GM12878 (cell line): Measurements from ENCODE around the gene CC2D1A. TPM values are rescaled to one million over a fixed set of nuclear protein-coding genes. Genes with fewer than 3 reads are reported as not detected.

Experiments used
- ATAC-seq: fragments of 200-7000 bp; cut with Tn5 transposase; 3 replicates; pipeline ENCODE4 v1.9.1; 2020; ENCODE audit warnings: mild to moderate bottlenecking, moderate library complexity
- BruUV-seq: library from RNA; stranded (reverse); fragments of 400-500 nt; replicated peaks from 2 replicates; lab custom pipeline; 2021; lab: Mats Ljungman, UMichigan
- CTCF ChIA-PET: fragments of 300-600 bp; sonication (Branson Sonifier 250); formaldehyde crosslinking; extraction: SDS; loops from one replicate; lab custom pipeline; 2021; ENCODE audit warnings: inconsistent platforms; lab: Yijun Ruan, JAX
- POLR2A ChIA-PET: fragments of 350-600 bp; formaldehyde crosslinking; extraction: SDS; loops from one replicate; lab custom pipeline; 2021; ENCODE audit warnings: inconsistent platforms; lab: Charles Lee
- RAD21 ChIA-PET: fragments of 300-600 bp; sonication (Branson Sonifier 250); formaldehyde crosslinking; loops from one replicate; lab custom pipeline; 2023; ENCODE audit warnings: antibody characterized with exemption; ENCODE audit not compliant: unreplicated experiment; lab: Charles Lee
- SMC1A ChIA-PET: fragments of 300-600 bp; sonication (Branson Sonifier 250); formaldehyde crosslinking; loops from one replicate; lab custom pipeline; 2023; ENCODE audit not compliant: unreplicated experiment, uncharacterized antibody; lab: Charles Lee
- DNase-seq: peaks from one replicate; pipeline ENCODE4 v3.0.0-alpha.2; 2011; ENCODE audit warnings: low read depth, low spot score
- FAIRE-seq: peaks from 3 replicates; lab custom pipeline; 2011; peaks lifted over from hg19 to GRCh38; lab: Jason Lieb, UNC
- H2AFZ ChIP-seq: 2 replicates; pipeline ENCODE4 v1.6.0; 2011; ENCODE audit warnings: low read depth, low read length, control low read depth; ENCODE audit not compliant: control insufficient read depth
- H3K27ac ChIP-seq: 2 replicates; pipeline ENCODE4 v1.5.1; 2011; ENCODE audit warnings: control low read depth; ENCODE audit not compliant: control insufficient read depth, insufficient read depth
- H3K27me3 ChIP-seq, 2 experiments: replicated peaks in 1 of 2; 2 replicates each; pipeline versions ENCODE4 v1.6.0 to v1.6.1; 2011; ENCODE audit warnings: low read length in 1 of 2; ENCODE audit not compliant: control insufficient read depth in 2 of 2, insufficient read depth in 2 of 2
- H3K36me3 ChIP-seq, 2 experiments: 2 replicates each; pipeline ENCODE4 v1.5.1; 2011; ENCODE audit warnings: low read length in 1 of 2; ENCODE audit not compliant: control insufficient read depth in 2 of 2, insufficient read depth in 2 of 2
- H3K4me1 ChIP-seq: 2 replicates; pipeline ENCODE4 v1.6.1; 2011; ENCODE audit warnings: mild to moderate bottlenecking, low read length, moderate library complexity, mixed read lengths; ENCODE audit not compliant: control insufficient read depth, insufficient read depth
- H3K4me2 ChIP-seq: 2 replicates; pipeline ENCODE4 v1.6.0; 2011; ENCODE audit warnings: control low read depth; ENCODE audit not compliant: control insufficient read depth, insufficient read depth
- H3K4me3 ChIP-seq: fragments of 200-600 bp; sonication (generic); 2 replicates; pipeline ENCODE4 v1.5.1; 2016
- H3K79me2 ChIP-seq: 2 replicates; pipeline ENCODE4 v1.6.0; 2011; ENCODE audit warnings: low read length; ENCODE audit not compliant: control insufficient read depth, insufficient read depth
- H3K9ac ChIP-seq: 2 replicates; pipeline ENCODE4 v1.8.0; 2011; ENCODE audit warnings: low read length, control low read depth, mixed read lengths; ENCODE audit not compliant: control insufficient read depth, insufficient read depth
- H3K9me3 ChIP-seq: replicated peaks from 3 replicates; pipeline ENCODE4 v1.5.1; 2011; ENCODE audit warnings: mild to moderate bottlenecking, low read length; ENCODE audit not compliant: control insufficient read depth, insufficient read depth
- H4K20me1 ChIP-seq: 2 replicates; pipeline ENCODE4 v1.6.0; 2011; ENCODE audit not compliant: control insufficient read depth, insufficient read depth
- ATF7 ChIP-seq: fragments of 450-650 bp; IDR thresholded peaks from 2 replicates; pipeline ENCODE4 v1.6.1; 2016; ENCODE audit warnings: low read depth, mild to moderate bottlenecking
- BCL11A ChIP-seq: IDR thresholded peaks from 2 replicates; pipeline ENCODE4 v1.6.1; 2011; ENCODE audit warnings: low read depth, low read length
- CBX3 ChIP-seq: fragments of 200-600 bp; sonication (generic); IDR thresholded peaks from 2 replicates; pipeline ENCODE4 v1.6.1; 2016; ENCODE audit warnings: low read depth, borderline replicate concordance
- CHD1 ChIP-seq: IDR thresholded peaks from 2 replicates; pipeline ENCODE4 v1.6.1; 2012; ENCODE audit warnings: low read depth, low read length, improper control_type of control experiment
- CREM ChIP-seq: IDR thresholded peaks from 2 replicates; pipeline ENCODE4 v1.6.1; 2014; ENCODE audit warnings: antibody characterized with exemption, low read depth
- EGR1 ChIP-seq, 2 experiments: IDR thresholded peaks; 1 replicate in 1 of 2; 2 replicates in 1 of 2; pipeline ENCODE4 v1.6.1; 2011 to 2012; ENCODE audit warnings: low read depth in 2 of 2, low read length in 2 of 2, borderline replicate concordance in 1 of 2, mild to moderate bottlenecking in 1 of 2, moderate library complexity in 1 of 2
- ELK1 ChIP-seq: IDR thresholded peaks from 2 replicates; pipeline ENCODE4 v1.6.1; 2012; ENCODE audit warnings: low read depth, low read length, improper control_type of control experiment
- MYB ChIP-seq: fragments of 150-350 bp; IDR thresholded peaks from 2 replicates; pipeline ENCODE4 v1.6.1; 2014; ENCODE audit warnings: mild to moderate bottlenecking, low read depth, low read length, borderline replicate concordance
- NFXL1 ChIP-seq: fragments of 450-650 bp; IDR thresholded peaks from 2 replicates; pipeline ENCODE4 v1.6.1; 2017; ENCODE audit warnings: antibody characterized with exemption, mild to moderate bottlenecking, borderline replicate concordance
- POLR2AphosphoS2 ChIP-seq: IDR thresholded peaks from 2 replicates; pipeline ENCODE4 v1.6.1; 2011; ENCODE audit warnings: low read depth, mild to moderate bottlenecking, low read length, improper control_type of control experiment, moderate library complexity
- SIN3A ChIP-seq: IDR thresholded peaks from 2 replicates; pipeline ENCODE4 v1.6.1; 2012; ENCODE audit warnings: low read depth, low read length, improper control_type of control experiment
- ZBED1 ChIP-seq: IDR thresholded peaks from 2 replicates; pipeline ENCODE4 v1.6.1; 2016; ENCODE audit warnings: borderline replicate concordance
- WGBS: methylation state at CpG from one replicate; pipeline ENCODE4 v1.1.6; 2016; ENCODE audit warnings: low lambda C conversion rate; ENCODE audit not compliant: insufficient replicate concordance, insufficient coverage; ENCODE audit errors: missing lambda C conversion rate; 5-methylcytosine and 5-hydroxymethylcytosine counted together
- in situ Hi-C: fragments of 300-500 bp; cut with MboI; formaldehyde crosslinking; loops from 9 replicates; pipeline ENCODE4 v1.14.3; 2018; ENCODE audit warnings: mixed read lengths
- intact Hi-C: fragments of 100-400 bp; cut with micrococcal nuclease; formaldehyde crosslinking; loops from one replicate; pipeline ENCODE4 v1.14.2; 2022; ENCODE audit not compliant: unreplicated experiment
- polyA plus RNA-seq, 11 experiments: library from polyadenylated mRNA; depleted of rRNA in 4 of 11; unstranded in 6 of 11; stranded (reverse) in 5 of 11; fragments of >200 nt; fragmentation: Nextera tagmentation in 4 of 11; fragmentation: Illumina TruSeq in 1 of 11; extraction: Ambion mirVana in 4 of 11; extraction: Trizol in 1 of 11; gene quantifications; 1 replicate in 1 of 11; 2 replicates in 10 of 11; pipeline versions ENCODE4 v1.2.1 to v1.2.3, GENCODE V29; 2011 to 2016; ENCODE audit warnings: inconsistent platforms in 2 of 11, missing spikeins in 2 of 11, low read depth in 1 of 11
- total RNA-seq, 4 experiments: library from RNA; depleted of rRNA in 3 of 4; stranded (reverse); fragments of >200 nt in 3 of 4; fragmentation: Illumina TruSeq in 1 of 4; extraction: Trizol in 1 of 4; gene quantifications; 2 replicates each; pipeline versions ENCODE4 v1.2.1 to v1.2.3, GENCODE V29; 2013 to 2021
- TF ChIP-seq, protein P1 (sequence below): fragments of 450-650 bp; IDR thresholded peaks from 2 replicates; pipeline ENCODE4 v1.6.1; 2017; ENCODE audit warnings: borderline replicate concordance
- TF ChIP-seq, protein P2 (sequence below): IDR thresholded peaks from 2 replicates; pipeline ENCODE4 v1.6.1; 2012; ENCODE audit warnings: mild to moderate bottlenecking, low read depth, low read length

CC2D1A gene
- total and polyA plus RNA-seq, 10 of the 15 experiments (the other 5 are each of a cell fraction or from before 2014, with no cell fraction given) = 0.13 to 36.1 (median 16.1) TPM

DNA sequence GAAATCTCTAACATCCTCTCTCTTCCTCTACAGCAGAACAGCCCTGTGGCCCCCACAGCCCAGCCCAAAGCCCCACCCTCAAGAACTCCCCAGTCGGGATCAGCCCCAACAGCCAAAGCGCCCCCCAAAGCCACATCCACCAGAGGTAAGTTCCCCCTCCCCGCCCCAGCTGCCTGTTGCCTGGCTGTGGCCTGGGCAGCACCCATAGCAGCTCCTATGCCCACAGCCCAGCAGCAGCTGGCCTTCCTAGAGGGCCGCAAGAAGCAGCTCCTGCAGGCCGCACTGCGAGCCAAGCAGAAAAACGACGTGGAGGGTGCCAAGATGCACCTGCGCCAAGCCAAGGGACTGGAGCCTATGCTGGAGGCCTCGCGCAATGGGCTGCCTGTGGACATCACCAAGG, 14.5 kb downstream of the CC2D1A start:
- ATAC-seq (no peak), DNase-seq (no peak), FAIRE-seq (no peak)
- no peaks in the 10 kb centered on the region for H3K4me1 ChIP-seq
- H3K79me2 ChIP-seq = no peaks in the 10 kb centered on the region
- H3K4me2 ChIP-seq = no peak overlapping the region
- no peak overlapping the region for H3K27ac ChIP-seq
- no peaks in the 10 kb centered on the region for H3K27me3 ChIP-seq
- no peak overlapping the region for H2AFZ ChIP-seq
- TF ChIP-seq CHD1 (no peak), EGR1 (IDR thresholded peaks at IDR 0.05; ENCODE audit: borderline replicate concordance in 1 of 2, low read depth in 2 of 2, low read length in 2 of 2) (no peak), MYB (no peak), BCL11A (no peak), ATF7 (no peak), NFXL1 (no peak), SIN3A (no peak), CREM (no peak), CBX3 (no peak), POLR2AphosphoS2 (no peak), ELK1 (no peak), ZBED1 (no peak)
- TF ChIP-seq, protein P1, sequence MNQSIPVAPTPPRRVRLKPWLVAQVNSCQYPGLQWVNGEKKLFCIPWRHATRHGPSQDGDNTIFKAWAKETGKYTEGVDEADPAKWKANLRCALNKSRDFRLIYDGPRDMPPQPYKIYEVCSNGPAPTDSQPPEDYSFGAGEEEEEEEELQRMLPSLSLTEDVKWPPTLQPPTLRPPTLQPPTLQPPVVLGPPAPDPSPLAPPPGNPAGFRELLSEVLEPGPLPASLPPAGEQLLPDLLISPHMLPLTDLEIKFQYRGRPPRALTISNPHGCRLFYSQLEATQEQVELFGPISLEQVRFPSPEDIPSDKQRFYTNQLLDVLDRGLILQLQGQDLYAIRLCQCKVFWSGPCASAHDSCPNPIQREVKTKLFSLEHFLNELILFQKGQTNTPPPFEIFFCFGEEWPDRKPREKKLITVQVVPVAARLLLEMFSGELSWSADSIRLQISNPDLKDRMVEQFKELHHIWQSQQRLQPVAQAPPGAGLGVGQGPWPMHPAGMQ = no peak
- TF ChIP-seq, protein P2, sequence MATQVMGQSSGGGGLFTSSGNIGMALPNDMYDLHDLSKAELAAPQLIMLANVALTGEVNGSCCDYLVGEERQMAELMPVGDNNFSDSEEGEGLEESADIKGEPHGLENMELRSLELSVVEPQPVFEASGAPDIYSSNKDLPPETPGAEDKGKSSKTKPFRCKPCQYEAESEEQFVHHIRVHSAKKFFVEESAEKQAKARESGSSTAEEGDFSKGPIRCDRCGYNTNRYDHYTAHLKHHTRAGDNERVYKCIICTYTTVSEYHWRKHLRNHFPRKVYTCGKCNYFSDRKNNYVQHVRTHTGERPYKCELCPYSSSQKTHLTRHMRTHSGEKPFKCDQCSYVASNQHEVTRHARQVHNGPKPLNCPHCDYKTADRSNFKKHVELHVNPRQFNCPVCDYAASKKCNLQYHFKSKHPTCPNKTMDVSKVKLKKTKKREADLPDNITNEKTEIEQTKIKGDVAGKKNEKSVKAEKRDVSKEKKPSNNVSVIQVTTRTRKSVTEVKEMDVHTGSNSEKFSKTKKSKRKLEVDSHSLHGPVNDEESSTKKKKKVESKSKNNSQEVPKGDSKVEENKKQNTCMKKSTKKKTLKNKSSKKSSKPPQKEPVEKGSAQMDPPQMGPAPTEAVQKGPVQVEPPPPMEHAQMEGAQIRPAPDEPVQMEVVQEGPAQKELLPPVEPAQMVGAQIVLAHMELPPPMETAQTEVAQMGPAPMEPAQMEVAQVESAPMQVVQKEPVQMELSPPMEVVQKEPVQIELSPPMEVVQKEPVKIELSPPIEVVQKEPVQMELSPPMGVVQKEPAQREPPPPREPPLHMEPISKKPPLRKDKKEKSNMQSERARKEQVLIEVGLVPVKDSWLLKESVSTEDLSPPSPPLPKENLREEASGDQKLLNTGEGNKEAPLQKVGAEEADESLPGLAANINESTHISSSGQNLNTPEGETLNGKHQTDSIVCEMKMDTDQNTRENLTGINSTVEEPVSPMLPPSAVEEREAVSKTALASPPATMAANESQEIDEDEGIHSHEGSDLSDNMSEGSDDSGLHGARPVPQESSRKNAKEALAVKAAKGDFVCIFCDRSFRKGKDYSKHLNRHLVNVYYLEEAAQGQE = no peak
- intact Hi-C loops = no loop called here
- no peaks in the 10 kb centered on the region for H4K20me1 ChIP-seq
- ChIA-PET CTCF (interaction anchor here (1.2 to 1.4 kb wide), 2 partner anchors 13 to 139 kb away, joined by 4 to 7 read pairs; no protein-coding TSS in a partner anchor), SMC1A (no interaction called here), POLR2A (interaction anchor here (0.7 kb wide), 1 partner anchor 10 kb away, joined by 3 read pairs; no protein-coding TSS in a partner anchor), RAD21 (no interaction called here)
- WGBS = 84% methylated on average over 10 of the region's 11 CpGs
- BruUV-seq = no TSS peak
- in situ Hi-C loops = no loop called here
- peaks cover 7% of the 10 kb centered on the region for H3K9me3 ChIP-seq
- H3K9ac ChIP-seq = no peak overlapping the region
- H3K4me3 ChIP-seq = no peak overlapping the region
- peaks cover 6 to 11% of the 10 kb centered on the region in 2 experiments; a peak in 3 of 4 replicates for H3K36me3 ChIP-seq
